ENCODE data around the gene ADAR.

Gene ADAR

DNA sequence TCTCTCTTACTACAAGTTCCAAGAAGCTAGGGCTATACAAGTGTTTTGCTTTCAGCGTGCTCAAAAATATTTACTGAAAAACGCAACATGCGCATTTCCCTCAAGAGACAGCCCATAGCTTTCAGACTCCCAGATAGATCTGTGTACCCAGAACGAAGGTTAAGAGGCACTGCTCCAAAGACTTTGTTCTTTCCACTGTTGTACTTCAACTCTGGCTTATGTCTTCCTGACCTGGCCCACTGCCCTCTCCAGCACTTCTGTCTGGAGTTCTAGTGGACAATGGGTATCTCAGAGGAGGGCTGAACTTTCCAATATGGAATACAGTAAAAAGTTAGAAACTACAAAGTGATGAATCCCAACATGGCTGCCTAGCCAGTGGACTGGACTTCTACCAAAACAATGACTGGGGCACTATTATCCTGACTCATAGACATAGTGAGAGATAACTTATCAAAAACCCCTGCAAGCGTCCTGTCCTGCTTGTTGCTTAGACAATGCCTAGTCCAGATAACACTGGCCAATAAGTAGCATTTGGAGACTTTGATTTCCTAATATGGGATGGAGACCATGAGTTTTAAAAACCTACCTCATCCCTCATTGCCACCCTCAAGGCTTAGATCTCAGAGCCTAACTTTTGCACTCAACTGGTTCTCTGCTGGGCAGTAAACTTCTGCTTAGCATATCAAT, 8.8 kb upstream of the ADAR start:
- no peak for DNase-seq

DNA sequence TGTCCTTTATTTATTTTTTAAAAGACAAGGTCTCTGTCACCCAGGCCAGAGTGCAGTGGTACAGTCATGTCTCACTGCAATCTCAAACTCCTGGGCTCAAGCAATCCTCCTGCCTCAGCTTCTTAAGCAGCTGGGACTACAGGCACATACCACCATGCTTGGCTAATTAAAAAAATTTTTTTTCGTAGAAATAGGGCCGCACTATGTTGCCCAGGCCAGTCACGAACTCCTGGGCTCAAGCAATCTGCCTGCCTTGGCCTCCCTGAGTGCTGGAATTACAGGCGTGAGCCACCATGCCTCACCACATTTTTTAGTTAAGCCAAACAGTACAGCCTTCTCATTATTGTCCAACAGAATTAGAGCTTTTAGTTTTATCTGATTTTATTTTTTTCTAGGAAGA, 7.4 kb upstream of the ADAR start:
- DNase-seq, result no peak

DNA sequence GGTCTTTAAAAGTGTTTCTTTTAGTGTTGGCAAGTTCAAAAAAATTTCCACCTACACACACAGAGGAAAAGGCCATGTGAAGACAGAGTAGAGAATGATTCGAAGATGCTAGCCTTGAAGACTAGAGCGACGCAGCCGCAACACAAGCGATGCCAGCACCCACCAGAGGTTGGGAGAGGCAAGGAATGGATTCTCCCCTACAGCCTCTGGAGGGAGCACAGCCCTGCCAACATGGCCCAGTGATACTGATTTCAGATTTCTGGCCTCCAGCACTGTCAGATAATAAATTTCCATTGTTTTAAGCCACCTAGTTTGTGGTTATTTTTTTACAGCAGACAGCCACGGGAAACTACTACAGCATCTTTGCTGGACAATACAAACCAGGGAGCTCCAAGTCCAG, 6.9 kb upstream of the ADAR start:
- DNase-seq, result no peak

DNA sequence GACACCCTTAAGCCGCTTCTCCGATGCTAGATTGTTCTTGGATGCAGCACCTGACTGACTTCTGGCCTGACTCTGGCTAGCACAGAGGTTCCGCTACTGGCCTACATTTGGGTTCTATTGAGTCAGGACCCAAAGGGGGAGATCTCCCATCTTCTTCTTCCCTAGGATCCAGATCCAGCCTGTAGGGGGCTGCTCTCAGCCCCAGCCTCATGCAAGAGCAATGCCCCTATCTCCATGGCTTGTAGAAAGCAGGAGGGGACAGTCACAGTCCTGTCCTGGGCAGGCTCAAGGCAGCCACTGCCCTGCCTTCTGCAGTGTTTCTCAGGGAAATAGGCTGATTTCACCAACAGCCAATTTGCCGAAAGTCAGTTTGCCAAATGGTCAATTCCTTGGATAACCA, 6.3 kb upstream of the ADAR start:
- DNase-seq, result no peak

DNA sequence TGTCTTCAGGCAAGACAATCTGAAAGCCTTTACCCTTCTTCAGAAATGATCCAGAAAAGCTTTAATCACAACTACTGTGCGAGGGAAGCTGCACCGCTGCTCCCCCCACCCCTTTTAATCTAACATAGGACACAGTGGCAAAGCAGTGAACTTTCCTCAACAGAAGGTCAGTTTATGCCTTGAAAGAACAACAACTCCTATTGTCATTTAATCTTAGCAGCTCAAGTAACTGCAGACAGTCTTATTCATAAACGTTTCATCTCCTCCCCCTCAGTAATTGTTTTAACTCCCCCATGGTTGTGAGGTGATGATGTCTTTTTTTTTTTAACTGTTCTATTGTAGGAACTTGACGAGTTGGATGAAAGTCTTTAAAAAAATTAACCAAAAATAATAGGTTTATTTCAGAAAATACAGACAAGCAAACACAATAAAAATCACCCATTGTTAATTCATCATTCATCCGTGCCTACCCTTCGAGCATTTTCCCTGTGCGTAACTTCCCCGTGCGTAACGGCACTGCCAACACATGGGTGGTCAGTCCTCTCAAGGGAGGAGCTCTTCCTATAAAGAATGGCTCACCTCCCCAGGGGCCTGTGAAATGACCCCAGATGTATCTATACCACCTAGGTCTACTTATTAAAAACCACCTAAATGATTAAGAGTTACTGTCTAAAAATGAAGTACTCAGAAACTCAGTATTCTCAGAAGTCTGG, 3.3 kb upstream of the ADAR start:
- no peak for DNase-seq

DNA sequence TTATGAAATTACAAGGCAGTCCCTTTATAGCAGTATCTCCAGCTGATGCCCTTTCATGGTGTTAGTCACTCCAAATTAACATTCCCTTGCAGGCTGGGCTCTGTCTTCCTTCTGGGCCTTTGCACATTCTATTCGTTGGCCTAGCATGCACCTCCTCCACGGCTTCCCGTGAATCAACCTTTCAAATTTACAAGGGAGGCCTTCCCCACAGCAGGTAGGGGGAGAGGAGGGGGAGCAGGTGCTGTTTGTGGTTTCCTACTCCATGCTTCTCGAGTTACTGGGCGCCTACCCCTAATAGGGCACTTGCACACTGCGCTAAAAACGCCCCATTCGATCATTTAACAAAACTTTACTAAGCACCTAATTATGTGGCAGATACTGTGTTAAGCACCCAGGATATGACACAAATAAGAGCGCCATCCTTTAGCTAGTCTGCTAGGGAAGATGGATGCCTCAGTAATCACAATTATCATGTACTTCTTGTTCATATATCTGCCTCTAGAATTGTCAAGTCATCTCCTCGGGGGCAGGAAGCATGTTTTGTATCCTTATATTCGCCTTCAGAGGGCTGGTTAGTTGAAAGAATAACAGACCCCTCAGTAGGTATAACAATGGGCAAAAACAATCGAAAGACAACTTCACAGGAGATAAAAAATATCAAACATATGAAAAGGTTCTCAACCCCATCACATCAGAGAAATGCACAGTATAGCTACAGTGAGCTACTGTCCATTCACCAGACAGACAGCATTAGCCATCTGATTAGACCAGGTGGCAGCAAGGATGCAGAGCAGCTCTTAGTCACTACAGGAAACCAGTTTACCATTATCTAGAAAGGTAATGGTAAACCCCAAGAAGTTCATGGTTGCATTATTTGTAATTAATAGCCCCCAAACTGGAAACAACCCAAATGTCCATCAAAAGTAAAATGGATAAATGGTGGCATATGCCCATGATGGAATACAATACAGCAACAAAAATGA, 1.7 kb upstream of the ADAR start:
- peak; percentile 67 for DNase-seq

DNA sequence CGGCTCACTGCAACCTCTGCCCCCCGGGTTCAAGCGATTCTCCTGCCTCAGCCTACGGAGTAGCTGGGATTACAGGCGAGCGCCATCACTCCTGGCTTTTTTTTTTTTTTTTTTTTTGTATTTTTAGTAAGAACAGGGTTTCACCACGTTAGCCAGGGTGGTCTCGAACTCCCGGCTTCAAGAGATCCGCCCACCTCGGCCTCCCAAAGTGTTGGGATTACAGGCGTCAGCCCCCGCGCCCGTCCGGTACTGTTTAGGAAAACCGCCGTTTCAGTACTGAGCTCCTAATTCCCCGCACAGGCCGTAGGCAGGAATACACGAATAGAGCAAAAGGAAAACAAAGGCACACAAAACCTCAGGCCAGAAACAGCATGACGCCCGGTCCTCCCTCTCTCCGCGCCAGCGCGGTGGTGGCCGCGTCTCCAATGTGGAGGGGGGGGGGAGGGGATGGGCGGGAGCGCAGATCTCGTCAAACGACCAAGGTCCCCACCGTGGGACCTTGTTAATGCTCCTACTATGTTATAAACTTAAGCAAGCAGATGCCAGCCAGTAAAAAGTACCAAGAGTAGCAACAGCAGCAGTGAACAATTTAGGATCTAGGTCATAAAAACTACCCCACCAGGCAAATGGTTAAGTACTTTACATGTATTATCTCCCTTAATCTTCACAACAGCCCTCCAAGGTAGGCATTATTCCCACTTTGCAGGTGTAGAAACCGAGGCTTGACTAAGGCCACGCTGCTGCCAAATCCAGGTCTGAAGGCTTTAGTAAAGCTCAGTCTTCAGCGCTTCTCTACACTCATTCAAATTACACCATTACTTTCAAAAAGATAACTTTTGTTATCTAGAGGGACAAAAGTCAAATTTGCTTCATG, 648 bp upstream of the ADAR start:
- DNase-seq, result peak; percentile 48

DNA sequence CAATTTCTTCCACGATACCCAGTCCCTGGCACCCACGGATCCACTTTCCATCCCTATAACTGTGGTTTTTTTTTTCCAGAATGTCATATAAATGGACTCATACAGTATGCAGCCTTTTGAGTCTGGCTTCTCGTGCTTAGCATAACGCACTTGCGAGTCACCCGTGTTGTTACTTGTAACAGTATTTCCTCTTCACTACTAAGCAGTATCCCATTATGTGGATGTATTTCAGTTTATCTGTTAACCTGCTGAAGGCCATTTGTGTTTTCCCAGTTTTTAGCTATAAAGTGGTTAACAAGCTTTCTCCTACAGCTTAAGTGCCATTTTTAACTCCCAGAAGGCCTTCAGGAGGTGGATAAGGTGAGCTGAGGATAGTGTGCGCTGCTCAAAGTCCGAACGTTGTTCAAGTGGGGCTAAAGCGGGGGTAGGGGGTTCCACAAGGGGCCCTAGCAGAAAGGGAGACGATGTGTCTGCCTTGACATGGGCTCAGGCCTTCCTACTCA, 829 bp downstream of the ADAR start:
- DNase-seq, result no peak

DNA sequence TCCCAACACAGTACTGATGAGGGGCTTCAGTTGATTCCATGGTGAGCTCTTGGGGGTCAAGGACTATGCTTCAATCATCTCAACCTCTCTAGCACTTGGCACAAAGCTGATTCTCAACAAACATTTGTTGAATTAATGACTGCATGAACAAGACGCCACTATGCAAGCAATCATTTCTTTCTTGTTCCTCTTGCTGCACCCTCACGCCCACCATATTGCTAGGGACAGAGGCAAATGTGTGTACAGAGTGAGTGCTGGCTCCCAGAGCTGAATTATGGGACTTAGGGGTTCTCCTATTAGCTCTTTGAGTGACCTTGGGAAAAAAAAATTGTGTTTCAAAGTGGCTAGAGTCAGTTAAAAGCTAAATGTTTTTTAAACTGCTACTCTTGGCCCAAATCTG, 2.5 kb downstream of the ADAR start:
- DNase-seq, result no peak

DNA sequence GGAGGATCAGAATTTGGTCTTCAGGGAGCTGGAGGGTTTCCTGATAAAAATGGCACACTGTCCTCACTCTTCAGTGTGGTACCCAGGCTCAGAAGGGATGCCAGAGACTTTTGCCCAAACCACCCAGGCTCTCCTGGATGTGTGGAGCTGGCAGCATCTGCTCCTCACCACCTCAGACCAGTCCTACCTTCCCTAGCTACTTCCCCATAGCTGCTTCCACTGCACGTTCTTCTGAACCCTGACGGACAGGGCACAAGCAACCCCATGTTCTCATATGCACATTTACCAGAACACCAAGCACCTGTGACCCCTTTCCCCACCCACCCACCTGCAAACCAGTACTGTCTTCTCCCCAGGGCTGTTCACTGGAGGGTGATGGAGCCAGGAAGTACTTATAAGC, 4.7 kb downstream of the ADAR start:
- no peak for DNase-seq

DNA sequence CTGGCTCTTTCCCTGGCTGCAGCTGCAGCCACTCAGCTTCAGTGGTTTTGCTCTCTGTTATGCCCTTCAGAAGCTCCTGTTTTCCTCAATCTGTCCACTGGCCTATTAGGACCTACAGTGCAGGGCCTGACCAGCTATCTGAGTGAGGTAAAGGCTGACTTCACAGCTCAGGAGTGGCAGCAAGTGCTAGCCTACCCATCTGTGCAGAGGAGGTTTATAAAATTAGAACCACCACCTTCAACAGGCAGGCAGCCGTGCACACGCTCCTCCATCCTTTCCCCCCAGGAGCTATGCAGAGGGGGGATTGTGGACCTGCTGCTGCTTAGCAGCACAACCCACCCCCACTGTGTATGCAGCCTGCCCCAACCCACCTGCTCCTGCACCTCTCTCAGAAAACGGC, 8.3 kb downstream of the ADAR start:
- no peak for DNase-seq

DNA sequence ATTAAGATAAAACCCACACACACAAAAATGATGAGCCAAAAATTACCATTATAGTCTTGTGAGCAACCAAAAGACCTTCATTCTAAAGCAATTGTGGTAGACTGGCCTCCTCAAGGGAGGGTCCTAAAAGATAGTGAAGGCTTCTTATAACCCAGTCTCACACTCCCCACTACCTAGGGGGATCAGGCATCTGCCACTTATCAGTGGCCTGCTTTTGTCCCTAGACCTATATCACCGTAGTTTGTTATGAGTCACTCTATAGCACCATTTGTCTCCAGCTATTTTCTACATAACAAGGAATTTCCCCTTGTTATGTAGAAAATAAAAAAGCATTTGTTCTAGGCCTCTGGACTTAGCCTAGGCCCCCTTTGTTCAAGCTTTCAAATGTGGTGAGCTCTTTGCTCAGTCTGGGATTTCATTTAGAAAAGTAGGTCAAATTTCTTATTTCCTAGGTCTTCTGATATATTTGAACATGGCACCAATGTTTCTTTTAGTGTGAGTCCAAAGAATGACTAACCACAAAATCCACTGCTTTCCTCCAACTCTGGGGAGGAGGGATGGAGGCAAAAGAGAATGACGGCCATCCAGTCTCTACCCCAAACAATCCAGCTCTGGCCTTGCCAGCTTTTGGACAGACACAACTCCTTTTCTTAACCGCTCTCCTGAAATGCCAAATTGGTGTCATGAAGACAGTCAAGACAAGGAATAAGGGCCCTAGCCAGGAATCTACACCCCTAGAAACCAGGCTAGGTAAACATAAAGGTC, 8.9 kb downstream of the ADAR start:
- no peak for DNase-seq

DNA sequence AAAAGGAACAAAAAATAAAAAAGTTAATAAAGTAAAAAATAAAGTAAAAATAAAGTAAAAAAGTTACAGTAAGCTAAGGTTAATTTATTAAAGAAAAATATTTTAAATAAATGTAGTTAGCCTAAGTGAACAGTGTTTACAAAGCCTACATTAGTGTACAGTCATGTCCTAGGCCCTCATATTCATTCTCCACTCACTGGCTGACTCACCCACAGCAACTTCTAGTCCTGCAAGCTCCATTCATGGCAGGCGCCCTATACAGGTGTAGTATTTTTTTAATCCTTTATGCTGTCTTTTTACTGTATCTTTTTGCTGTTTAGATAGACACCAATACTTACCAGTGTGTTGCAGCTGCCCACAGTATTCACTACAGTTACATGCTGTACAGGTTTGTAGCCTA, 12.4 kb downstream of the ADAR start:
- DNase-seq, result no peak

DNA sequence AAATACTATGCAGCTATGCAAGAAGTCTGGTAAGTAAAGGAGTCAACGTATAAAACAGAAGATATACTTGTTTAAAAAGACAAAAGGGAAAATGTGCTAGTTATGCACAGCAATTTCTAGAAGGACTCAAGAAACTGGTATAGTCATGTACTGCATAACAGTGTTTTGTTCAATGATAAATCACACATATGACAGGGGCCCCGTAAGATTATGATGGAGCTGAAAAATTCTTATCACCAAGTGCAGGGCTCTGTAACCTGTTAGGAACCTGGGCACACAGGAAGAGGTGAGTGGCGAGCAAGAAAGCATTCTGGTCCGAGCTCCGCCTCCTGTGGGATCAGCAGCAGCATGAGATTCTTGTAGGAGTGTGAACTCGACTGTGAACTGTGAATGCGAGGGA, 13.2 kb downstream of the ADAR start:
- DNase-seq, result no peak

DNA sequence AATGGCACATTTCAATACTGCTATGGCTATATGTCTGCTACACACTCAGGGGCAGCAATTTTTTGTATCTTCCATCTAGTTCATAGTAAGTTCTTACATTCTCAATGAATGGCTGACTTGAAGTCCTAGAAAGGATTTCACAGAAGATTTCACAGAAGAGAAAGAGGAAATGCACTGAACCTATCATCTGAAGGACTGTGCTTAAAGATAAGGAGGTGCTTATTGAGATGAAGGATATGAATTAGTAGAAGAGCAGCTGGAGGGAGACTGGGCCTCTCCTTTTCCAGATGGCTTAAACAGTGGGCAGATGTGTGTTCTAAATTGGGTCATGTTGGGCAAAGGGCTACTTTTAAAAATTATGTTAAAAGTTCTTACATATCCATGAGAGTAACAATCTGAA, 14.6 kb downstream of the ADAR start:
- no peak for DNase-seq

DNA sequence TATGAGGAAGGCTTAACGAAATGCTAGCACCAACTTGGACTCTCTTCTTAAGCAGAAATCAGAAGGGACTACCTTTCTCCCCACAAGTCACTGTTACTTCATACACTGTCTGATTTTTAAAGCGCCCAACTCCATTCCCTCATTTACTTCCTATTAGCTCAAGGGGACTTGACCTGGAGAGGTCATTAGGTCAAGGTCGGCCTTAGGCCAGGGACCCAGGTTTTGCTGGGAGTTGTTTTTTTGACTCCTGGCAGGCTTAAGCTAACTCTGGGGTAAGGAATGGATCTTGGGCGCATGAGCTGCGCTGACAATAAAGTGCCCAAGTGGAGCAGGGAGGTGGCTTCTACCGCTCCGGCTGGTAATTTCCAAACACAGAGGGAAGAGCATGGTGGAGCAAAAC, 16.8 kb downstream of the ADAR start:
- no peak for DNase-seq

DNA sequence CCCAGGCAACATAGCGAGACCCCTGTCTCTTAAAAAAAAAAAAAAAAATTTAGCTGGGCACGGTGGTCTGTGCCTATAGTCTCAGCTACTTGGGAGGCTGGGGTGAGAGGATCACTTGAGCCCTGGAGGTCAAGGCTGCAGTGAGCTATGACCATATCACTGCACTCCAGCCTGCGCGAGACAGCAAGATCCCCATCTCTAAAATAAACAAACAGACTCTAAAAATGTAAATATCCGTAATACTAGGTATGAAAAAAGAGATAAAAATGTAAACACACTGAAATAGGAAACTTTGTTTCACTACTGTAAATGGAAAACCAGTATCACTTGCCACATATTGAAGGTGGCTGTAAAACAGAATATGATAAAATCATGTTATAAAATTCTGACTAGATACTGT, 17.2 kb downstream of the ADAR start:
- DNase-seq, result no peak

DNA sequence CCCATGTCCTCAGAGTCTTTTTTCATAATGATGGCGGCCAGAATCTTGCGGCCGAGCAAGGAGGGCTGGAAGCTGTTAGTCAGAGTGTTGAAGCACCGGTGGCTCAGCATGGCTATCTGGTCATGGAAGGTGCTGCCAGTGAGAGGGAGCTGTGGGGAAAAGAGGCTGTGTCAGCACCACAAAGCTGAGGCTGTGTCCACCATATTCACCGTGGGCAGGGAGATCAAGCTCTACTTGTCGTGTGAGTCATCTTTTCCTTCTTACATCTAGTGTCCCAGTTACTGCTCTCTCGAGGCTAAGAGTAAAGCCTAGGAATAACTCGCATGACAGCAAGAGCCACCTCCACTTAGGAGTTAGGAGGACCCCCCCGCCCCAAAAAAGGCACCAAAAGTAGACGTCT, 18.2 kb downstream of the ADAR start:
- no peak for DNase-seq

DNA sequence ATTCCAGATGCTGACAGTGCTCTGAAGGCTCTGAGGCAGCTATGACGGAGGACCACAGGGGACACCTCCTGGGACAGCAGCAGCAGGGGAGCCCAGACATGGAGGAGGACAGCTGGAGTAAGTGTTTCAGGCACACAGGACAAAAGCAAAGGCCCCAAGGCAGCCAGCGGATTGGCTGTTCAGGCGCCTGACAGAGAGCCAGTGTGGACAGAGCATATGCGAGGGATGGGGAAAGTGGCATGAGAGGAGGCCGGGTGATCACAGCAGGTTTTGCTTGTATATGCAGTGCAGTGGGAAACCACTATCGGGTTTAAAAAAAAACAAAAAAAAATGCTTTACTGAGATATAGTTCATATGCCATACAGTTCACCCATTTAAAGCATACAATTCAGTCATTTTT, 21.3 kb downstream of the ADAR start:
- no peak for DNase-seq

DNA sequence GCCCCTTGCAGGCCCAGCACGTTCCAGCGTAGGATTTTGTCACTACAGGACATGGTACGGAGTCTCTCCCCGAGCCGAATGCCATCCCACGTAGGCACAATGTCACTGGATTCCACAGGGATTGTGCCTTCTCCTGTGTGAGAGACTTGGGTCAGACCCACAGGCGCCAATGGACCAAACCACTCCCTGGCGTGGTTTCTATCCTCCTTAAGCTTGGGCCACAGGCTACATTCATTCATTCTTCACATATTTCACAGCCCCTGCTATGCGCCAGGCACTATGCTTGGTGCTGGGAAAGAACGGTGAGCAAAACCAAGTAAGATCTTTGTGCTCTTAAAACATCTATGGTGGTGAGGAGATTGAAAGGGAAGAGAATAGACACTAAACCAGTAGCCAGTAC, 21.8 kb downstream of the ADAR start:
- DNase-seq, result no peak

DNA sequence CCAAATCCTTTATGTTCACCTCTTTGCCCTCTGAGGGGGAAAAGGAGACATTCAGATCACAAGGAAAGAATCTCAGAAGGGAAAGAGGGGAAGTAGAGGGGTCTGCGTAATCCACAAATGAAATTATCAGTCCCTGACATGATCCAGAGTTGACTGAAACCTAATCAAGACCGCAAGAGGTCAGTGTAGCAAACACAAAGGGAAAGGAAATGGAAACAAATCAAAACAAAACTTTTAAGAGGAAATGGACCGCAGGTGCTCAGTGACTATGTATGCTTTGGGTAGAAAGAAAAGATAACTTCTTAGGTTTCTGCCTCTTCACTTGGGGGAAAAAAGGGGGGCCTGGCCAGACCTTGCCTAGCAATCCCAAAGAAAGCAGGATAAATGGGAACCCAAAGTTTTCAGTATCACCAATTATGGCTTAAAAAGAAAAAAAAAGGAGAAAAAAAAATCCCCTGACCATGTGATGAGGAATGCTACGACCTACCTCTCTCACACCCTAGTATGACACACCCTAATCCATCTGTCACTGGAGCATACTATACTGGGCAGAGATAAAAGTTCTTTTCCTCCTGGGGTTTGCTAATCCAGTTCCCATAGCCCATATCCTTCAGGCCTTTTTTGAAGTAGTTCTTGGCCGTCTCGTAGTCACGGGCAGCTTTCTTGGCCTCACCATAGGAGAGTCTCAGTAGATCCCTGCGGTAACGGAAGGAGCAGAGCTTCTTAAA, 23.6 kb downstream of the ADAR start:
- no peak for DNase-seq

All from NCI-H510A (cell line).